Colon (tissue), 2 donors: ENCODE measurements around the gene IGLL5.
"Not testable (repeated sequence)": the region's sequence is repeated elsewhere in the genome, so short reads cannot be mapped to it uniquely, and the experiment has no call there.

Experiments used
- FAIRE-seq: peaks from 2 replicates; lab custom pipeline; 2012; peaks lifted over from hg19 to GRCh38; lab: Jason Lieb, UNC
- donor health status: control.
- donor health status: control.

IGLL5 gene

GRCh38 chr22:22914726-22915669, 27.4 kb downstream of the IGLL5 start:
- FAIRE-seq = no peak

DNA sequence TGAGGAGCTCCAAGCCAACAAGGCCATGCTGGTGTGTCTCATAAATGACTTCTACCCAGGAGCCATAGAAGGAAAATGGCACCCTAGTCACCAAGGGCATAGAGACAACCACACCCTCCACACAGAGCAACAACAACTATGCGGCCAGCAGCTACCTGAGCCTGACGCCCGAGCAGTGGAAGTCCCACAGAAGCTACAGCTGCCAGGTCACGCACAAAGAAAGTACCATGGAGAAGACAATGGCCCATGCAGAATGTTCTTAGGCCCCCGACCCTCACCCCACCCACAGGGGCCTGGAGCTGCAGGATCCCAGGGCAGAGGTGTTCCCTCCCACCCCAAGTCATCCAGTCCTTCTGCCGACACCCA, 28.0 kb downstream of the IGLL5 start:
- no peak for FAIRE-seq

GRCh38 chr22:22916215-22916951, 28.8 kb downstream of the IGLL5 start:
- no peak for FAIRE-seq

DNA sequence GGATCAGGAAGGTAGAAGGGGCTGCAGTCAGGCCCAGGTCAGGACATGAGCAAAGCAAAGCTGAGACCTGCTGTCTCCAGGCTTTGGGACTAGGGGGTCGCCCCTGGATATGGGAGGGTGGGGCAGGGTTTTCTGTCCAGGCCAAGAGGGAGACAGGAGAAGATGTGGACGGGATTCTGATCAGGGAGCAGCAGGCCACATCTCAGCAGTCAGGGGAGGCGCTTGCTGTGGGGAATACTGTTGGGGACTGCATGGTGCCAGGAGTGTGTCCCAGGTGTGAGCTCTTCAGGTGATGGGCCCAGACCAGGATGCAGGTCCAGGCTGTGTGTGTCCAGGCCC, 29.3 kb downstream of the IGLL5 start:
- no peak for FAIRE-seq

DNA sequence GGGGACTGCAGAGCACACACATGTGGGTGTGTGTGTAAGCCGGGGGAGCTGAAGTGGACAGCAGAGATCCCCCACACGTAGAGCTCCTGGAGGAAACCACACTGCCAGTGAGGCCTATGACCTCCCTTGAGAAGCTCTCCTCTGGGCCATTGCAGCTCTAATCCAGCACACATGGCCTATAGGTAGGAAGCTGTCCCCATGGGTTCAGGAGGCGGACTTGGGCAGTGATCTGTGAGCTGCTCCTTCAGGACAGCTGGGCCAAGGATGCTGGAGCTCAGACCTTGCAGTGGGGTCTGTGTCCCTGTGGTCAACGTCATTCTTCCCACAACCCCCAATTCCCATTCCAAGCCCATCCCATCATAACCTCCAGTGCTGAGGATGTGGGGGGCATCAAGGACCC, 29.8 kb downstream of the IGLL5 start:
- FAIRE-seq = no peak

GRCh38 chr22:22918297-22918965, 30.8 kb downstream of the IGLL5 start:
- FAIRE-seq = no peak

- FAIRE-seq = no peak
Observed at GRCh38 chr22:22919041-22919440, 31.4 kb downstream of the IGLL5 start.

GRCh38 chr22:22920104-22920654, 32.6 kb downstream of the IGLL5 start:
- FAIRE-seq = no peak

GRCh38 chr22:22920910-22921550, 33.4 kb downstream of the IGLL5 start:
- no peak for FAIRE-seq

DNA sequence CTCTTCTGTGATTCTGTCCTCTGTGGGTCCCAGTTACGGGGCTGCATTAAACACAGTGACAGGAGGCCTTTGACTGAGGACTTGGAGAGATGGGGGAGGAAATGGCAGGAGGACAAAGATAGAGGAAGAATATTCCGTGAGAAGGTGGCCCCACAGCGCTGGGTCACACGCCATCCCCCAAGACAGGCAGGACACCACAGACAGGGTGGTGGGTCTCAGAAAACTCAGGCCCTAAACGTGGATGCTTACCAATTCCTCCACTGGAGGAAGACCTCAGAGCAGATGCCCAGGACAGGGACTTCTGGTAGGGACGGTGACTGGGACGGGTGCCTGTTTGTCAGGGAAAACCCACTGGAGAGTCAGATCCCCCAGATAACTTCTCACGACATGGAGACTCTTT, 34.0 kb downstream of the IGLL5 start:
- no peak for FAIRE-seq

GRCh38 chr22:22922092-22922953, 34.7 kb downstream of the IGLL5 start:
- FAIRE-seq = not testable (repeated sequence)

DNA sequence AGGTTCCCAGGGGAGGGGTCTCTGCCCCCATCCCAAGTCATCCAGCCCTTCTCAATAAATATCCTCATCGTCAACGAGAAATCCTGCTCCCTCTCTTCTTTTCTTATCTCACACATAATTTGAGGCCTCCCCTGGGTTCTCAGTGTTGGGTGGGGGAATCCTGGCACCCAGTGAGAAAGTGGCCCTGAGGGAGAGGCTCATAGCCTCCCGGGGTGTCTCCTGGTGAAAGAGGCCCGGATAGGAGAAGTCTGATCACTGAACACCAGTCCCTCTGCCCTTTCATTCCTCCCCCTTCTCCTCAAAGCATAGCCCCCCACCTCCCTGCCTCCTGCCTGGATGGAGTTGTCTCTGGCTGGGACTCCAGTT, 35.3 kb downstream of the IGLL5 start:
- no peak for FAIRE-seq

DNA sequence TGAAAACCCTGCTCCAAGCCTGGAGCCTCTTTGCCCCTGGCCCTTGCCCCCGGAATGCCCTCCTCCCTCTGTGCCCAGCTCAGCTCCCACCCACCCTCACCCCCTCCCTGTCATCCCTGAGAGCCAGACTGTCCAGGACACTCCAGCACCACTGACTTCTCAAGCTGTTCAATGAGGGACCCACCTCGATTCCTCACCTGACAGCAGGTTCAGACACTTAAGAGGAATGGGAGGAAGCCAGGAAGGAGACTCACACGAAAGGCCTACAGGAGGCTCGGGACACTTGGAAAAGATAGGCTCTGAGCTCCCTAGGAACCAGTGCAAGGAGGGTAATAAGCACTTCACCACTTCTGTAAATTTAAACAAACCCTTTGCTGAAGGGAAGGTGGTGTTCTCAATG, 35.8 kb downstream of the IGLL5 start:
- FAIRE-seq = no peak

GRCh38 chr22:22923930-22924329, 36.3 kb downstream of the IGLL5 start:
- no peak for FAIRE-seq

DNA sequence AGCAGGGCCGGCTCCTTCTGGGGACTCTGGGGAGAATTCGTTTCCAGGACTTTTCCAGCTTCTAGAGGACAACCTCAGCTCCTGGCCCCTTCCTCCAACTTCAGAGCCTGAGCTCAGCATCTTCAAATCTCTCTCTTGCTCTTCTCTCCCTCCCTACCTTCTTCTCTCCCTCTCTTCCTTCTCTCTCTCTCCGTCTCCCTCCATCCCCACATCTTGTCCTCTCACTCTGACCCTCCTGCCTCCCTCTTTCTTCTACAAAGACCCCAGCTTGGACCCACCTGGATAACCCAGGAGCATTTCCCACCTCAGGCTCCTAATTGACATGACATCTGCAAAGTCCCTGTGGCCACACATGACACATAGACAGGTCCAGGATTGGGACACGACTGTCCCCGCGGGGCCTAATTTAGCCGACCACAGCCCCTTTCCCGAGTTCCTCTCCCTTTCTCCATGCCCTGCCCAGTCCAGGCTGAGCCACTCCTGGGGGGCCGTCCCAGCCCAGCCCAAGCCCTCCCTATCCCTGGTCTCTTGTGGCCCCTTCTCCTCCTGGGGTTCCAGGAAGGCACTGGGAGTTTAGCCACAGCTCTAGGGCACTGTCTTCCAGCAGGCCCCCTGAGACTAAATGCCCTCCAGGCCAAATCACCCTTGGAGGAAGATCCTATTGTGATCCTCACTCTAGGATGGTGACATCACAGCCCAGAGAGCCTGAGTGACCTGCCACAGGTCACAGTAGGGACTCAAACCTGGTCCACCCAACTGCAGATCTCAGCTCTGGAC, 36.9 kb downstream of the IGLL5 start:
- FAIRE-seq = no peak

- no peak for FAIRE-seq
Observed at GRCh38 chr22:22925146-22925804, 37.7 kb downstream of the IGLL5 start.

- no peak for FAIRE-seq
Observed at GRCh38 chr22:22925805-22926369, 38.3 kb downstream of the IGLL5 start.

- FAIRE-seq = no peak
Observed at GRCh38 chr22:22926370-22927195, 39.0 kb downstream of the IGLL5 start.
